ENCODE results near the gene TAF7L.
"Not testable (repeated sequence)": the region's sequence is repeated elsewhere in the genome, so short reads cannot be mapped to it uniquely, and the experiment has no call there.

Gene TAF7L, protein sequence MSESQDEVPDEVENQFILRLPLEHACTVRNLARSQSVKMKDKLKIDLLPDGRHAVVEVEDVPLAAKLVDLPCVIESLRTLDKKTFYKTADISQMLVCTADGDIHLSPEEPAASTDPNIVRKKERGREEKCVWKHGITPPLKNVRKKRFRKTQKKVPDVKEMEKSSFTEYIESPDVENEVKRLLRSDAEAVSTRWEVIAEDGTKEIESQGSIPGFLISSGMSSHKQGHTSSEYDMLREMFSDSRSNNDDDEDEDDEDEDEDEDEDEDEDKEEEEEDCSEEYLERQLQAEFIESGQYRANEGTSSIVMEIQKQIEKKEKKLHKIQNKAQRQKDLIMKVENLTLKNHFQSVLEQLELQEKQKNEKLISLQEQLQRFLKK

DNA sequence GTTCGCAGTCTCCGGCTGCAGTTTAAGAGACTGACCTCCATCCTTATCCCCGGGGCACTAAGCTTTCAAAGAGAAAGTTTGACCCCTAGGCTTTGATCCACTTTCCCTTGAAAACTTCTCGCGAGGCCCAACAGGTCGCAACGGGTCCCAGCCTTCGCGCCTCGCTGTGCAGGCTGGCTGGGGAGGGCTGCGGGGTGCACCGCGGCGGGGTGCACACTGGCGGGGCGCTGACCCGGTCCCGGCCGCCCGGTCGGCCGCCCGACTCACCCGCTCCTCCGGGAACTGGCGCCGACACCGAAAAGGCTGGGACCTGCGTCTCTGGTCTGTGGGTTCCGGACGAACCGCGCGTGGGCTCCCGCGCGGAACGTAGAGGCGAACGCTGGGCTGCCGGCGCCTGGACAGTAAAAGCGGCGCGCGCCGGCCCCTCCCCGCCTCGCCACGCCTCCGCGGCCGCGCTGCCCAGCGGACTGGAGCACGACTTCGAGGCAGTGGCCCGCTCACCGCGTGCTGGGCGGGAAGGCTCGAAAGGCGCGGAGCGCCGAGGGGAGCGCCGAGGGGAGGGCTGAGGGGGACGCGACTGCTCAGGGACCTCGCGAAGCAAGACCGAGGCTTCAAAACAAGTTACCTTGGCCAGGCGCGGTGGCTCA, at the start of gene TAF7L:
TAF7L (minus strand) TSS at position 378 of the 647 bp plus-strand sequence. CDS start 3,791 bp downstream, outside the sequence.
- DNase-seq (ENCODE audit: low spot score) = no peak

DNA sequence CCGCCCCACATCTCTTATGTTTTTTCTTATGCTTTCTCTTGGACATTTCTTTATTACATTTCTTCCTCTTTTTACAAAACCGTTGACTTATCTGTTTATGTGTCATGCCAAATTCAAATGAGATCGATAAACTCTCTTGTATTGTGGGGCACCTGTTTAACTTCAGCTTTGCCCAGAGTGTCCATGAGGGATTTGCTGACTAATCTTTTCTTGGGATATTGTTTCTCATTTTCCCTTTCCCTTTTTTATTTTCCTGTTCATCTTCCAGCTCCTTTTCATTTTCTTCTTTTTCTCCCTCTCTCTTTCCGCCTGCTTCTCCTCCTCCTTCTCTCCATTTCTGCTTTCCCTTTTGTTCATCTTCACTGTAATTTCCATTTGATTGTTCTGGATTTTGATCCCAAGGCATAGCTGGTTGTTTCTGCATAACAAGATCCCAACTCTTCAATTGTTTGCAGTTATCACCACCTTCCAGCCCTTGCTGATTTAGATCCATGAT, 46.7 kb upstream of the TAF7L start:
- DNase-seq (ENCODE audit: low spot score) = no peak

DNA sequence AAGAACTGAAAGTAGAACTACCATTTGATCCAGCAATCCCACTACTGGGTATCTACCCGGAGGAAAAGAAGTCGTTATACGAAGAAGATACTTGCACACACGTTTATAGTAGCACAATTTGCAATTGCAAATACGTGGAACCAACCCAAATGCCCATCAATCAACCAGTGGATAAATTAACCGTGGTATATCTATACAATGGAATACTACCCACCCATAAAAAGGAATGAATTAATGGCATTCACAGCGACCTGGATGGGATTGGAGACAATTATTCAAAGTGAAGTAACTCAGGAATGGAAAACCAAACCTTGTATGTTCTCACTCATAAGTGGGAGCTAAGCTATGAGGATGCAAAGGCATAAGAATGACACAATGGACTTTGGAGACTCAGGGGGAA, 43.2 kb upstream of the TAF7L start:
- not testable (repeated sequence) for DNase-seq (ENCODE audit: low spot score)

DNA sequence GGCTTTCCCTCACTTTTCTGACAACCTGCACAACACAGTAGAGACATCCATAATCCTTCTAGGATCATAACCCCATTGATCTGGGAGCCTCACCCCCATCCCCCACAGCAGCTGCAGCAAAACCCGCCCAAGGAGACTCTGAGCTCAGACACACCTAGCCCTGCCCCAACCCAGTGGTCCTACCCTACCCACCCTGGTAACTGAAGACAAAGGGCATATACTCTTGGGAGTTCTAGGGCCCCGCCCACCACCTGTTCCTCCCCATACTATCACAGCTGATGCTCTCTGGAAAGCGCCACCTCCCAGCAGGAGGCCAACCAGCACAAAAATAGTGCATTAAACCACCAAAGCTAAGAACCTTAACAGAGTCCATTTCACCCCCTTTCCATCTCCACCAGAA, 35.5 kb upstream of the TAF7L start:
- not testable (repeated sequence) for DNase-seq (ENCODE audit: low spot score)

DNA sequence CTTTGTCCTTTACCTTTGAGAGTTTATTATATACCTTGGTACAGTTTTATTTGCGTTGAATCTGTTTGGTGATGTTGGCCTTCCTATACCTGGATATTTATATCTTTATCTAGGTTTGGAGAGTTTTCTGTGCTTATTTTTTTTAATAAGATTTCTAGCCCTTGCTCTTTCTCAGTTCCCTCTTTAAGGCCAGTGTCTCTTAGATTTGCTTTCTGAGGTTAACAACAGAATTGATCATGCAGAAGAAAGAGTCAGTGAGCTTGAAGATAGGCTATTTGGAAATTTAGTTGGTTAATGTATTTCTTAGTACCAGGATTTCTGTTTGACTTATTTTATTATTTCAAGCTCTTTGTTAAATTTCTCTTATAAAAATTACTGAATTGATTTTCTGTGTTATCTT, 12.7 kb upstream of the TAF7L start:
- DNase-seq (ENCODE audit: low spot score) = no peak

DNA sequence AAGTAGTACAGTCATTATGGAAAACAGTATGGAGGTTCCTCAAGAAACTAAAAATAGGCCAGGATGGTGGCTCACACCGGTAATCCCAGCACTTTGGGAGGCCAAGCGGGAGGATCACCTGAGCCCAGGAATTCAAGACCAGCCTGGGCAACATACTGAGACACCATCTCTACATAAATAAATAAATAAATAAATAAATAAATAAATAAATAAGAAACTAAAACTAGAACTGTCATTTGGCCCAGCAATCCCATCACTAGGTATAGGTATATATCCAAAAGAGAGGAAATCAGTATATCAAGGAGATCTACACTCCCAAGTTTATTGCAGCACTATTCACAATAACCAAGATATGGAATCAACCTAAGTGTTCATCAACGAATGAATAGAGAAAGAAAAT, 4.5 kb upstream of the TAF7L start:
- not testable (repeated sequence) for DNase-seq (ENCODE audit: low spot score)

DNA sequence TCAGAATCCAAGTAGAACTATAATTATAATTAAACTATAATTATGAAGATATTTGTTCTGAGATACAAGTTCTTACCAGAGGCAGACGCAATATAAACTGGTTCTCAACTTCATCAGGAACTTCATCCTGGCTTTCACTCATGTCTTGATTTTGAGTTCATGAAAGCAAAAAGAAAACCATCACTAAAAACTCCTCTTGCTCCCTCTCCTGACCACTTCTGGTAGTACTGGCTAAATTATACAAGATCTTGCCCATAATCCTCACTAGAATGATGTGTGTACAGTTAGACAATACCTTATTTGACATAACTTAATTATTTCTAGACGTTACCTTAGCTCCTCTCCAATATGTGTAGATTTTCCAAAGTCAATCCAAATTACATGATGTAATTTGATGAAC, 3.7 kb downstream of the TAF7L start:
- peak; percentile 13 for DNase-seq (ENCODE audit: low spot score)

DNA sequence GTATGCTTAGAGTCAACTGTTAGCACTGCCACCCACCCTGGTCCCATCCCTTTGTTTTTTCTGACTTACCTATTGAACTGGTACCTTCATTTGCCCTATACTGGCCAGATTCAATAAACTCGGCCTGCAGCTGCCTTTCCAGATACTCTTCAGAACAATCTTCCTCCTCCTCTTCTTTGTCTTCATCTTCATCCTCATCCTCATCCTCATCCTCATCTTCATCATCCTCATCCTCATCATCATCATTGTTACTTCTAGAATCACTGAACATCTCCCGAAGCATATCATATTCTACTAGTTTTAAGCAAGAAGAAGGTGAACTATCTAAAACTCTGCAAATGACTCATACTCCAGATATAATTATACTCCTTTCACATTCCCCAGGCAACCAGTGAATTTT, 14.9 kb downstream of the TAF7L start:
- no peak for DNase-seq (ENCODE audit: low spot score)

DNA sequence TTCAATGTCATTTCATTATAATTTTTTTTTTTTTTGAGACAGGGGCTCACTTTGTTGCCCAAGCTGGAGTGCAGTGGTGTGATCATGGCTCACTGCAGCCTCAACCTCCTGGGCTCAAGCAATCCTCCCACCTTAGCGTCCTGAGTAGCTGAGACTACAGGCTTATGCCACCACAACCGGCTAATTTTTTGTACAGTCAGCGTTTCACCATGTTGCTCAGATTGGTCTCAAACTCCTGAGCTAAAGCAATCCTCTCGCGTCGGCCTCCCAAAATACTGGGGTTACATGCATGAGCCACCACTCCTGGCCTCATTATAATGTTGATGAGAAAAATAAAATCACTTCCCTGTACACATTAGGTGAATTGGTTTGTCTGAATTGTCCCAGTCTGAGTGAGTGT, 16.9 kb downstream of the TAF7L start:
- DNase-seq (ENCODE audit: low spot score) = no peak

DNA sequence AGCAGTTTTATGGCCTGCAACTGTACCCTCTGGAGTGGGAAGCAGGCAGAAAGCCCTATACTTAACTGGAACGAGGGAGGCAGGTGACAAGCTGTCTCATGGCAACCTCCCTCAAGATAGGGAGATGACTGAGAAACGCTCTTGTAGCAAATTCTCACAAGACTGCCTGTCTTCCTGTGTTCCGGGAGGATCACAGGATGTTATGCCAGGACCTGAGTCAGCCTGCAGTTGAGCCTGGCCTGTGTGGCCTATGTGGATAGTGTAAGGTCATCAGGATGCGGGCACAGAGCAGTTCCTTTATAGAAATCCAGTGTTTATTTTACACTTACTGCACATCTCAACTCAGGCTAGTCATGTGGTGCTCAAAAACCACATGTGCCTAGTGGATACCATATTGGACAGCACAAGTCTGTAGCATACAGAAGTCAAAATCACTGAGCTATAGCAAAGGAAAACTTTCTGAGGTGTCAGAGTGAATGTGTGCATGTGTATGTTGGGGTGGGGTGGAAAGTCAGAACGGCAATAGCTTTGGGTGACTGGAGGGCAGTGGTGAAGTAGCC, 25.2 kb downstream of the TAF7L start:
- no peak for DNase-seq (ENCODE audit: low spot score)

DNA sequence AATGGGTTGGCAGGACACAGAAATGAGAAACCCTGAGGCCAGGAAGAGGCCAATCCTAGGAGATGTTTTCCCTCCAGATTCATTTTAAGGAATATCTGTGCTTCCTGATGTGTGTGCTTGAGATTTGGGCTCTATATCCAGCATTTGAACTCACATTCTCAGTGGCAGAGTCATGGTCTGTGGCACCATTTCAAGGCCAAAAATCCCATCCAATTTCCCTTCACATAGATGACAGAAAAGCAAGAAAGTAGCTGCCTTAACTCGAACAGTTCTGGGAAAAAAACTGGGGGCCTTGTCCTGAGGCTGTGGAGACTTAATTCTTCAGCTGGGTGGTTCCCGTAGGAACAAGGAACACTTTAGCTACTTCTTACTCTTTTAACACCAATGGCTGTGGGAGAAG, 27.4 kb downstream of the TAF7L start:
- DNase-seq (ENCODE audit: low spot score) = no peak

DNA sequence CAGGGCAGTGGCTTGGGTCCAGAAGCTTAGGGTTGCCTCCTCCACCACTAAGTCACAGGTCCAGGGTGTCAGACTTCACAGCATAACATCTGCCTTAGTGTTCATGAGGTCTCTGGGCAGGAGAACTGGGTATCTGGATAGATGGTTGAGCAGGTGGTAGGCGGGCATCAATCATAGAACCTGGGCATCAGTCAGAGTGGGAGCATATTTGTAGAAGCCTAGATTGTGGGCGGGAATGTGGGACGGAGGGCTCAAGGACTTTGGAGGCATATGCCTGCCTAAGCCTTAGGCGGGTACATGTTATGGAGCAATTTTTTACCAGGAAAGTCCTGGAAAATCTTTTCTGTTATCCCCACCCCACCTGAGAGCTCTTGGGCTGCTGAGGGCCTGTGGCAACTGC, 28.5 kb downstream of the TAF7L start:
- no peak for DNase-seq (ENCODE audit: low spot score)

DNA sequence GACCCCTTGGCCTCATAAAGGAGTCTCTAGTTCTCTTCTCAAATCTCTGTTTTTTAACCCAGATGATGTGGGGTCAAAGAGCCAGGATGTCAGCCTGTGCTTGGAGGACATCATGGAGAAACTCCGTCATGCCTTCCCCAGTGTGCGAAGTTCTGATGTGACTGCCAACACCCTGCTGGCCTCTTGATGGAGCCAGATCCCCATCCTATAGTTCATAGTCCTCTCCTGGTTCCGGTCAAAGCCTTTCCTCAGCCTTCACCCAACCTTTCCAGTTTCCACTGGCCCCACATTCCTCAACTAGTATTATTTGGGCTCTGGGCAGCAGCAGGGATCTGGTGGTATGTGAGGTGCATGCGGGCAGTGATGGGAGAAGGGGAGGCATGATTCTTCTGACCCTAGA, 30.7 kb downstream of the TAF7L start:
- DNase-seq (ENCODE audit: low spot score) = no peak

DNA sequence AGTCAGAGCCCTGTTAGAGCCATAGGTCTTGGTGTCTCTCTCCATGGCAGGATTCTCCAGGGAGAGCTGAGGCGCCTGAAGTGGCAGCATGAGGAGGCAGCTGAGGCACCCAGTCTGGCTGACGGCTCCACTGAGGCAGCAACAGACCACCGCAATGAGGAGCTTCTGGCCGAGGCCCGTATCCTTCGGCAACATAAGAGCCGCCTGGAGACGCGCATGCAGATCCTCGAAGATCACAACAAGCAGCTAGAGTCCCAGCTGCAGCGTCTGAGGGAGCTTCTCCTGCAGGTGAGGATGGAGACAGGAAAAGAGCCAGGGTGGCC, 32.9 kb downstream of the TAF7L start:
- no peak for DNase-seq (ENCODE audit: low spot score)

DNA sequence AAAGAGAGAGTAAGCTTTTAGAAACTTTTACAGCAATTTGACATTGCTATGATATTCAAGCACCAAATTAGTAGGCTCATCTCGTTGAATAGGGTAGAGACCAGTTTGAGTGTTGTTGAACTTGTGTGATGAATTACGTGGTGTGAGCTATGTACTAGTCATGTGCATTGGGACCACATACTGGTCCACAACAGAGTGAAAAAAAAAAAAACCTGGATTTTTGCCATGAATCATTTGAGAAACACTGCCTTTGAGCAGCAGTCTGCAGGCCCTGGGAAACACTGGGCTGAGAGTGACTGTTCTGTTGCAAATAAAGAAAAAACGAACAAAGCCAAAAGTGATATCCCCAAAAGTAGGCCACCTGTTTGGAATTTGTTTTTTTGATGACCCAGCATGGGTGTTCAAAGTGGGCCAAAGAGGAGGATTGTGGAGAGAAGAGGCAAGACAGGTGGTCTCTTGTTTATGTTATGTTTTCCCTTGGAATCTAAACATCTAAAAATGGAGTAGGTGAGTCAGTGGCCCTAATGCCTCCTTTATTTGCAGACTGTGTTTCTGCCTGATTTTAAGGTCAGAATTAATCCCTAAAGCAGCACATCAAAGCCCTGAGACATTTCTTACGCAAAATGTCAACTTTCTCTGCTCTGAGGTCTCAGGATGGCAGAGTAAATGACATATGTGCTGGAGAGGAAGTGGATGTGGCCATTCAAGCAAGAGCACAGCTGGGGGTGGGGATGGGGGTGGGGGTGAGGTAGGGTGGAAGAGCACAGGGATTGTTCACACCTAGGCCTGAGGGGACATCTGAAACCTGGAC, 33.5 kb downstream of the TAF7L start:
- DNase-seq (ENCODE audit: low spot score) = no peak

DNA sequence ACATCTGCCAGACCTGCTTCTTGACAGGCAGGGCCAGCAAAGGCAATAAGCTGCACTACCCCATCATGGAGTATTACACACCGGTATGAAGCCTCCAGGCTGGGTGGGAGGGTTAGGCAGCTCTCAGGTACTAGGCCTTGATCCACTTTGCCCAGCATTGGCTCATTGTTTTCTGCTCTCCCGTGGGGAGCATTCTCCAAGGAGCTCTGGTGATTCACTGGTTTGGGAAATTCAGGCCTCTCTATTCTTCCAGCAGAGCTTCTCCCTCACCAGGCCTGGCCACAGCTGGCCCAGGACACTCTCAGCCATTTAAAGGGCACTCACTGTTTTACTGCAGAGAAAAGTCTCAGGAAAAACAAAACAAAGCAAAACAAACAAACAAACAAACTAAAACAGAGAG, 38.5 kb downstream of the TAF7L start:
- no peak for DNase-seq (ENCODE audit: low spot score)

DNA sequence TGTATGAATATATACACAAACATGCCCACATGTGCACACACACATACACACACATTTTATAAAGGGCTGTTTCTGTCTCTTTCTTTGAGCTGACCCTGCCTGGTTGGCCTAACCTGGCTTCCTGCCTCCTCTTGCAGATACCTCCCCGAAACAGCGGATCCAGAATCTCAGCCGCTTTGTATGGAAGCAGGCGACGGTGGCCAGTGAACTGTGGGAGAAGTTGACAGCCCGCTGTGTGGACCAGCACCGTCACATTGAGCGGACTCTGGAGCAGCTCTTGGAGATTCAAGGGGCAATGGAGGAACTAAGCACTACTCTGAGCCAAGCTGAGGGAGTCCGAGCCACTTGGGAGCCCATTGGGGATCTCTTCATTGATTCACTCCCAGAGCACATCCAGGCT, 49.6 kb downstream of the TAF7L start:
- no peak for DNase-seq (ENCODE audit: low spot score)

DNA sequence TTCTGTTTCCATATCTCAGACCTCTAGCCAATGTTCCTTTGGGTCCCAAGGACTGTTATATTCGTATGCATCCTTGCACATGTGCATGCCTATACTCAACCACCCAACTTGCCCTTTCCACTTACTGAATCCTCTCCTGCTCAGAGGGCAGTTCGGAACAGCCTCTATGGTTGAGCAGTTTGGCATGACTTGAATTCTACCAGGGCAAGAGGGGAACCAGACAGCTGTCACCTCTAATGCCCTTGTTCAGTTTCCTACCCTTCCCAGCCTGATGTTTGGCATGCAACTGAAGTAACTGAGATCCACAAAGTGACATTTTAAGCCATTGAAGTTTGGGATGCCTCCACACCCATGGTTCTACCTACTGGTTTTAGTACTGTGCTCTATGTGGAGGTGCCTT, 54.1 kb downstream of the TAF7L start:
- no peak for DNase-seq (ENCODE audit: low spot score)

DNA sequence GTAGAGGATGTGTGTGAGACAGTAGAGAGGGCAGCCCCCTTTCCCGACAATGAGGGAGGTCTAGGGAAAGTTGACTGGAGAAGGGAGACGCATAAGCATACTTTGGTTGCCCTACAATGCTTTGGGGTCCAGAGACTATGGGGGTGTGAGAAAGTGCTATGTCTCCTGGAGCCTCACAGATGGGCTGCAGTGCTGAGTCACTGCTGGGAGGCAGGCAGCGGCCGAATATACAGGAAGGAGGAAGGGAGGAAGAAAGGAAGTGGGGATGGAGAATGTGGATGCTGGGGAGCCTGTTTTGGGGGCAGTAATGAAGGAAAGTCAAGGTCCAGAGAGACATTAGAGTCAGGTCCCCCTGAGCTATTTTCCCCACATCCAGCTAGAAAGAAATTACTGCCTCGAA, 58.8 kb downstream of the TAF7L start:
- DNase-seq (ENCODE audit: low spot score) = no peak

DNA sequence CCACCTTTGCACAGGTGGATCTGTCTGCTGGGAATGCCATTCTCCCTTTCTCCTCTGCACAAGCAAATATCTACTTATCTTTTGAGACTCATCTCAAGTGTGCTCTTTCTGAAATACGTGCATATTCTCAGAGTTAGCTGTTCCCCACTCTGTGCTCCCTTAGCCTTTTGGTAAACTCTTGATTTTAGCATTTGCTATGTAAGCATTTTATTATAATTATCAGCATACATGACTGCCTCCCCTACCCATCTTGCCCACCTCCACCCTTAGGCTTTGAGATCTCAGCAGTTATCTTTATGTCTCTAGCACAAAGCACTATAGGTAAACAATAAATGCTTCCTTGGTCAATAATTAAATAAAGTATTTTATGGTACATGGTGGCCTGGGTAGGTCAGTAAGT, 60.1 kb downstream of the TAF7L start:
- DNase-seq (ENCODE audit: low spot score) = no peak

DNA sequence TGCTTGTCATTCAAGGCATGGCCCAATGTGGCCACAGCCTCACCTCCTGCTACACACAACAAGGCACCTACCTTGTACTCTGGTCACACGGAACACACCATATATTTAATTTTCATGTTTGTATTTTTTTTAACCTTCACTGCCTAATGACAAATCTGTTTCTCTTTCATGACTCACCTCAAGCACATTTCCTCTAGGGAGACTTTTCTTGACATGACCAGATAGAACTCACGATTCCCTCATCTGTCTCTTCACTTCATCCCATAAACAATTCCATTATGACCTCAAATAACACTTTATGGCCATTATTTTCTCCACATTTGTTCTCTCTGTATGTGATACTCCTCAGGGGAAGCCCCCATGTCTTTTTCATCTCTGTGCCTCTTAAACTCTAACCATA, 60.5 kb downstream of the TAF7L start:
- DNase-seq (ENCODE audit: low spot score) = no peak

DNA sequence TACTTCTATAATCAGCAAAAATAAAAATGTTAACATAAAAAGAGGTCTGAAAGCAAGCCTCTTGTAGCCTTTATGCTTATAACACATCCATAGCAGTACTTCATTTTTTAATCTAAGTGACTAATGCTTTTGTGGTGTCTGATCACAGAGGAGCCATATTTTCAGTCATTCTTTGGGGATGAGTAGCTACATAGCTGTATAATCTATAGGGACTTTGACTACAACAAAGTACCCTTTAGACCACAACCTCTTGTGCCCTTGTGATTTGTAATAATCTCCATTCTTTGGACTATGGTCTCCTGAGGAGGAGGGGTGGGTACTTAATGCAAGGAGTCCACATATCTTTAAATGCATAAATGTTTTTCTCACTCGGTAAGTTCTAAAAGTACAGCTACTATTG, 62.0 kb downstream of the TAF7L start:
- DNase-seq (ENCODE audit: low spot score) = no peak

DNA sequence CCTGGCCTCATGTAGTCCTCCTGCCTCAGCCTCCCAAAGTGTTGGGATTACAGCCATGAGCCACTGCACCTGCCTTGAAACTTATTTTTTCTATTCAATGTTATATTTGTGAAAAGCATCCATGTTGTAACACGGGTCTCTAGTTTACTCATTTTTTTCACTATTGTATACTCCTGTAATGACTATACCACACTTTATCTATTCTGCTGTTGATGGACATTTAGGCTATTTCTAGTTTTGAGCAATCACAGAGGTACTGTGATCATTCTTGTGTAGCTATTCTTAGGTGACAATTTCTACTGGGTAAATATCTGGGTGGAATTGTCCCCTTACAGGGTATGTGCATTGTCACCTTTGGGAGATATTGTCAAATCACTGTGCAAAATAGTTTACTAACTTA, 67.9 kb downstream of the TAF7L start:
- no peak for DNase-seq (ENCODE audit: low spot score)
